Stimulated activated CD4-positive, alpha-beta T cell treated with anti-CD3 and anti-CD28 coated beads, Interleukin-1b, Interleukin-23, amount 100 ng/mL, for 48 hours (primary cell): Measurements from ENCODE around the gene LRP5.
"Not testable (repeated sequence)": the region's sequence is repeated elsewhere in the genome, so short reads cannot be mapped to it uniquely, and the experiment has no call there.

ENCODE experiments used
- DNase-seq: peaks from one replicate; pipeline ENCODE4 v3.0.0-alpha.2; 2020

Gene LRP5

GRCh38 chr11:68424981-68425865 is 112.8 kb downstream of the LRP5 start:
- DNase-seq = no peak

- DNase-seq = no peak
These were observed 113.5 kb downstream of the LRP5 start for GRCh38 chr11:68425866-68426380.

GRCh38 chr11:68429661-68430060 is 117.3 kb downstream of the LRP5 start:
- no peak for DNase-seq

- DNase-seq = no peak
These were observed 118.0 kb downstream of the LRP5 start for GRCh38 chr11:68430384-68430783.

- DNase-seq = no peak
These were observed 118.4 kb downstream of the LRP5 start for GRCh38 chr11:68430801-68431200.

GRCh38 chr11:68431984-68432645 is 119.7 kb downstream of the LRP5 start:
- no peak for DNase-seq

GRCh38 chr11:68432874-68433273 is 120.5 kb downstream of the LRP5 start:
- DNase-seq = no peak

GRCh38 chr11:68433541-68433940 is 121.2 kb downstream of the LRP5 start:
- DNase-seq = no peak

GRCh38 chr11:68434159-68434558 is 121.8 kb downstream of the LRP5 start:
- DNase-seq = not testable (repeated sequence)

- no peak for DNase-seq
These were observed 123.9 kb downstream of the LRP5 start for GRCh38 chr11:68436162-68436888.

GRCh38 chr11:68436985-68437926 is 124.9 kb downstream of the LRP5 start:
- DNase-seq = no peak

GRCh38 chr11:68437927-68438657 is 125.7 kb downstream of the LRP5 start:
- no peak for DNase-seq

- DNase-seq = no peak
These were observed 126.4 kb downstream of the LRP5 start for GRCh38 chr11:68438658-68439259.

GRCh38 chr11:68439355-68440065 is 127.1 kb downstream of the LRP5 start:
- no peak for DNase-seq

GRCh38 chr11:68440224-68440623 is 127.8 kb downstream of the LRP5 start:
- no peak for DNase-seq

GRCh38 chr11:68441466-68442230 is 129.3 kb downstream of the LRP5 start:
- no peak for DNase-seq

GRCh38 chr11:68442433-68442832 is 130.0 kb downstream of the LRP5 start:
- DNase-seq = no peak

- no peak for DNase-seq
These were observed 132.2 kb downstream of the LRP5 start for GRCh38 chr11:68444566-68444965.

- no peak for DNase-seq
These were observed 133.2 kb downstream of the LRP5 start for GRCh38 chr11:68445531-68446035.
